HG02571 (cell line): ENCODE data around the gene ROPN1.
"Not testable (repeated sequence)": the region's sequence is repeated elsewhere in the genome, so short reads cannot be mapped to it uniquely, and the experiment has no call there.

Source experiments
- ATAC-seq: cut with Tn5 transposase; IDR thresholded peaks from one replicate; pipeline ENCODE4 v1.9.1; 2021; ENCODE audit warnings: mild to moderate bottlenecking, moderate library complexity; ENCODE audit not compliant: unreplicated experiment

The ROPN1 gene

DNA sequence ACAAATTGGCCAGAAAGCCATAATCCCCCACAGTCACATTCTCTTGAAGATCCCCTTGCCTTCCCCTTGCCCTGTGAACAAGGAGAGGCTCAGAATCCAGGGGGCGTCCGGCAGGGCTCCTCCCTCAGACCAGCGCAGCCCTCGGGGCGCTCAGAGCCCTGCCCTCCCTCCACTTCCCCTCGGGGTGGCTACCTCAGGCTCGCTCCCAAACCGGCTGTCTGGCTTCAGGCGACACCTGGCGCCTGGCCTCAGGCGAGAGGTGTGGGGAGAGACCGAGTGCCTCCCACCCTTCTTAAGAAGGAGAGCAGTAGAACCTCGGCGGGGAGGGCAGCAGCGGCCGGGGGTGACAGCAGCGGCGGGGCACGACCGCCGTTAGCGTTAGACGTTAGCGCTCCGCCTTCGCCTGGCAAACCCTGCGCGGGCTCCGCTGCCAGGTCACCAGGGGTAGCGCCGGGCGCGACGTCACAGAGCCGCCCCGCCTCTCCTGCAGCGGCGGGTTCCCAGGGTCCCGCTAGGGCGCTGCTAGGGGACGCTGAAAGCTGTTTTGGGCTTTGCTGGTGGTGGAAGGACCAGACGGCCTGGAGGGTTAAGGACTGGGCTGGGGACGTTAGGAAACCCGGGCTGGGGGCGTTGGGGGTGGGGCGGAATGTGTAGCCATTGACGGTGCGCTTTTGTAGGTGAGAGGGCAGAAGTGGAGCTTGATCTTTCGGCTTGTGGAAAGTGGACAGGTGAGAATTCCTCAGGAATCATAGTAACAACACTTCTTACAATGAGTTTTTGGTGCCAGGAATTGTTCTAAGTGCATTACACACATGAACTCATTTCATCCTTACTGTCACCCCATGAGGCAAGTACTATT is at the start of gene ROPN1:
TSS of gene ROPN1 (minus strand) at position 395 of the 859 bp plus-strand sequence. CDS start 11,643 bp downstream, outside the sequence.
- ATAC-seq: not testable (repeated sequence)

DNA sequence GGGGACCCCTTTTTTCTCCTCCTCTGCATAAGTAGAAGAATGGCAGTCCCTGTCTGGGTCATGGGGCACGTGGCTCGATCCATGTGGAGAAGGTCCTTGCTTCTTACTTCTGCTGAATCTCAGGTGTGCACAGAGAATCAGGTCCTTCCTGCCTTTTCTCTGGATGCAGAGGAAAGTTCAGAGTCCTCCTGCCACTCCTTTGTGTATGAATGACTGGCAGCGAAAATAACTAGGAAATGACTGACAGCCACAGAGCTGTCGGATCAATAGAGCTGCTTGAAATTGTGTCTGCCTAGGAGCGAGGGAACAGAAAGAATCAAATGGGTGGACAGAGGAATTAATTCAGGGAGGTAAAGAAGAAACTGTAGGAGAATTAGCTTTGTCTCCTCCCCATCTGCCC is 49.6 kb upstream of the ROPN1 start:
- no peak for ATAC-seq

DNA sequence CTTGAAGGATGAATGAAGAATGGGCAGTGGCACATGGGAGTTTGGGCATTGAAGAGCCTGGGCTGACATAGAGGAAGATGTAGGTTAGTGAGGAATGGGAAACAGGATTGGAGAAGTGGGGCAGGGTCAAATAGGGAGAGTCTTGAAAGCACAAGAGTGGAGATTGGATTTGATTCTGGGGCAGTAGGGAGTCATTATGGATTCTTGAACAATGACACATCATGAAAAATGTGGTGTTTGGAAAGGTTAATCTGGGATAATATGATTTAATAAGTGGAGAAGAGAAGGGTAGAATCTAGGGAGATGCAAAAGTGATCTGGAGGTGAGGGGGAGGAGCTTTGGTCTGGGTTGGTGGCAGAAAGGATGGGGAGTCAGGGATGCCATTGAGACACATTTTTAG is 45.4 kb upstream of the ROPN1 start:
- no peak for ATAC-seq

DNA sequence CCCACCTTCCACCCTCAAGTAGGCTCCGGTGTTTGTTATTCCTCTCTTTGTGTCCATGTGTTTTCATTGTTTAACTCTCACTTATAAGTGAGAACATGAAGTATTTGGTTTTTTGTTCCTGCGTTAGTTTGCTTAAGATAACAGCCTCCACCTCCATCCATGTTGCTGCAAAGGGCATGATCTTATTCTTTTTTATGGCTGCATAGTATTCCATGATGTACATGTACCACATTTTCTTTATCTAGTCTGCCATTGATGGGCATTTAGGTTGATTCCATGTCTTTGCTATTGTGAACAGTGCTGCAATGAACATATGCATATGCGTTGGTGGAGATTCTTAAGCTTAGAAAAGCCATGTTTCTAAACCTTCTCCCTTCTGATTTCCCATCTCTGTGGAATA is 44.3 kb upstream of the ROPN1 start:
- ATAC-seq: not testable (repeated sequence)

DNA sequence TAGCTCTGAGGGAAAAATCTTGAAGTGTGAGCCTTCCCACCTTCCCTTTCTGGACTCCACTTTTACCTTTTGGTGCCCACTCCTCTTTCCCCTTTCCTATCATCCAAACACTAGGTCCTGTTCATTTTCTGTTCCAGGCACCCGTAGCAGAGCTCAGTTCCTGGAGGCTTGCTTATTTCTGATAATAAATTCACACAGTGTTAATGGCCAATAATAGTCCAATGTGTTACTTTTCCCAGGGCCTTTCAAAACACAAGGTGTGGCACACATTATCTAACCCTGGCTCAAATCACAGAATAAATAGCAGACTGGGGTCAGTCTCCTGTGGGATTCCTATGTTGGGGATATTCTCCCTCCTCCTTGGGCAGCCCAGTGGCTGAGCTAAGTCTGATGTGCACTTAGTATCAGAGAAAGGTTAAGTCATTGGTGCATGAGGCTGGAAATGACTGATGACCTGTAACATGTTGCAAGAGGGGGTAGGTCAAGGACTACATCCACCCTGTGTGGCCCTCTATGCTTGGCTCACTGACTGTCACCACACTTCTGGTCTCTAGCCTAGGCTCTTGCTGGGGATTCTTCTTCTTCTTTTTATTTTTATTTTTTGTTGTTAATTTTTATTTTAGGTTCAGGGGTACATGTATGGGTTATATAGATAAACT is 43.7 kb upstream of the ROPN1 start:
- no peak for ATAC-seq

DNA sequence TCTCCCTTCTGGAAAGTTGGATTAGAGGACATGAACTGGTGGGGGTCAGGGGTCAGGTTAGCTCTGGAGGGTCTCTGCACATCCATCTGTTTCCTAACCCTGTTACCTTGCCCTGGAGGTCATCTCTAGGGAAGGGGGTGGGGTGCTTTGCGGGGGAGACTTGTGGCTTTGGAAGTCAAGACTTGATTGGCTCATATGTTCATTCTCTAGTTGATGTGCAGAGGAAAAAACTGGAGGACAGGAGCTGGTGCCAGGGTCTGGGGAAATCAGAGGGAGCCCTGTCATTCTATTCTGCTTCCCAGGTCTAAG is 42.9 kb upstream of the ROPN1 start:
- ATAC-seq: no peak

DNA sequence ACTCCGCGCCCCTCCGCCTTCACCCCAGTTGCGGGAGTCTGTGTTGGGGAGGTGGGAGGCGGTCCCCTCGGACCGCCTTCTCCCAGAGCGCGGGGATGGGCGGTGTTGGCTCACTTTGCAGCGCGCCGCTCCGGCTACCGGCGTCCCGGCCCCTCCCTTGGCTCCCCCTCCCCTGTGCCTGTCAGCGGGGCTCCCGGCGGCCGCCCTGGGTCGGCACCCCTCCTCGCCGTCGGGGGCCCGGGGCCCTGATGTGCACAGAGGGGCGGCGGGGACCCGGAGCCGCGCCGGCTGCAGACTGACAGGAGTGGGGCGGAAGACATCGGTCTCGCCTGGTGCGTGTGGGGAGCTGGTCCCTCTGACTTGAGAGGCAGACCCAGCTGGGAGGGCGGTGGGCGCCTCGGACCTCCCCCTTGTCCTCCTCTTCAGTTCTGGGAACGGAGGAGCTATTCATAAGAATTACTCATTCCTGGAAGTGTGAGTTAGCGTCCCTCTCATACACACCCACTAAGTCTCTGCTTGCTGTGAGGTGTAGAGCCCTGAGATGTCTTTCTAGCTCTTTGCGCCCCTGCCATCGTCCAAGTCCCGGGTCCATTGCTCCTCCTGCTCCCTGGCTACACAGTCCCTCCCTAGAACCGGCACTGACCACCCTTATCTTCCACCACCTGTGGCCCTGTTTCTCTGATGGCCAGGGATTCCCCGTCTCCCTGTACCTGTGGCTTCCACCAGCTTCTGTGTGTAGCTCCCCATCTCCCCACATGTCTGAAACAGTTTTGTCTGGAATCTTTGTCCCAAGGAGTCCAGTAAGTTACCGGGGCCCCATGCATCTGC is 42.3 kb upstream of the ROPN1 start:
- no peak for ATAC-seq

DNA sequence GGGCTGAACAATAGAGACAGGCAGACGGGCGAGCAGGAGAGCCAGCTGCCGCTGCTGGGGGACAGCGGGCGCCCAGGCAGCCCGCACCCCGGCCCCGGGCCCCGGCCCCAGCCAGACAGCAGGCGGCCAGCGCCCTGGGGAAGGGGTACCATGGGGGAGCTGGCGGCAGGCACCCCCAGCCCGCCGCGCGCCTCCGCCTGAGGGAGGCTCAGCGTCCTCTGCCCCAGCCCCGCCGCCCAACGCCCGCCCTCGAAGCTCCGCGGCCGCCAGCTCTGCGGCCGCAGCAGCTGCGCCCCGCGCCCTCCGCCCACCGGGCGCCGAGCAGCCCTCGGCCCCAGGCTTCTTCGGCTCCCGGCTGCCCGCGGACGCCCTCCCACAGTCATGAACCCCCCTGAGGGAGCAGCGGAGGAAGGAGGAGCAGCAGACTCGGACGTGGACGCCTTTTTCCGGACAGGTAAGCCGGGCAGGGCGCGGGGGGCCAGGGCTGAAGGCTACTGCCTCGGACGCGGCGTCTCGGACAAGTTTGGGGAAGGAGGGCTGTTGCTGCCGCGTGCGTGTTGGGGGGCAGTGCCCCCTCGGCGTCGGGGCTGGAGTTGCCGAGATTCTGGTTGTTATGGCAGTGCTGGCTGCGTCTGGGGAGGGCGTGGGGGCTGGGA is 41.6 kb upstream of the ROPN1 start, which contains the start of gene KALRN:
TSS of gene KALRN (plus strand) at position 10 of the 656 bp plus-strand sequence.
- ATAC-seq: no peak

DNA sequence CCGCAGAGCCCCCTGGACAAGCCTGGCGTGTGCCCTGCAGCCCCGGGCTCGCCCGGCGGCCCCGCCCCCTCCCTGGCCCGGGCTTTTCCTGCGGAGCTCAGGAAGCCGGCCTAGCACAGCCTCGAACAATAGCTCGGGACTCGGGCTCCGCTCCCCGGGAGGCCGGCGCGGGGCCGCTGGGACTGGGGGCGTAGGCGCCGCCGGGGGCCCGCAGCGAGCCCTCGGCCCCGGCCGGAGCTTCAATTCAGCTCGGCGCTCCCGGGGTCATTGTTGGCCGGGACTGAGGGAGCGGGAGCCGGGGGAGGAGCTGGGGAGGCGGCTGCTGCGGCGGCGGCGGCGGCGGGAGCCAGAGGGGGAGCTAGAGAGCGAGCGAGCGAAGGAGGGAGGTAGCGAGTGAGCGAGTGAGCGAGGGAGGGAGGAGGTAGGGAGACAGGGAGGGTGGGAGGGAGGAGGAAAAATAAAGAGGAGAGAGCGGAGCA is 41.0 kb upstream of the ROPN1 start:
- ATAC-seq: peak; percentile 75

DNA sequence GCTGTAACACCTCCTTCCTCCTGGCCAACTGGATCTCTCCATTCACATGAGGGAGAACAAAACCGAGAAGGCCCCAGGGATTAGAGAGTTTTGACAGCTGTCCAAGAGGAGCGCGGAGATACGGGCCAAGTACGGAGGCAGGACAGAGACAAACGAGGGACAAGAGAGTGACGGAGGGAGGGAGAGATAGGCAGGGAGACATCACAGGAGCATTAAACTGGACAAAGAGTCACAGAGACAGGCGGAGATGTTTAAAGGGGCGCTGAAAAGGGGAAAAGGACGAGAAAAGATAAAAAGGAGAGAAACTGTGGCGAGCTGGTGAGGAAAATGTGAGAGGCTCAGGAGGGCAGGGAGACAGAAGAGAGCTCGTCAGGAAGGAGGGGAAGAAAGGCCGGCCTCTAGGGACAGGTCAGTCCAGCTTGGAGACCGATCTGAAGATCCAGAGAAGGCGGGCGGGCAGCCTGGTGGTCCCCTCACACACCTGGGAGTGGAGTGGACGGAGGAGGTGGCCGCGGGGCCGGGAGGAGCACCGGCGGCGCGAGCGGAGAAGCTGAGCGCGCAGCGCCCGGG is 40.5 kb upstream of the ROPN1 start:
- no peak for ATAC-seq

DNA sequence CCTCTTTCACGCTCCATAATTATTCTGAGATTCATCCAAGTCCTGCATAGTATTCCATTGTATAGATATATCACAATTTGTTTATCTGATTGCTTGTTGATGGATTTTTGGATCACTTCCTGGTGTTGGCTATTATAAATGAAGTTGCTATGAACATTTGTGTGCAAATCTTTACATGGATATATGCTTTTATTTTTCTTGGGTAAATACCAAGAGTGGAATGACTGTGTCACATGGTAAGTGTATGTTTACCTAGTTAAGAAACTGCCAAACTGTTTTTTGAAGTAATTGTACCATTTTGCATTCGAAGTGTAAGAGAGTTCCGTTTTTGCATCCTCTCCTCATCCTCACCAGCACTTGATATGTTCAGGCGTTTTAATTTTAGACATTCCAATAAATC is 34.6 kb upstream of the ROPN1 start:
- ATAC-seq: no peak

DNA sequence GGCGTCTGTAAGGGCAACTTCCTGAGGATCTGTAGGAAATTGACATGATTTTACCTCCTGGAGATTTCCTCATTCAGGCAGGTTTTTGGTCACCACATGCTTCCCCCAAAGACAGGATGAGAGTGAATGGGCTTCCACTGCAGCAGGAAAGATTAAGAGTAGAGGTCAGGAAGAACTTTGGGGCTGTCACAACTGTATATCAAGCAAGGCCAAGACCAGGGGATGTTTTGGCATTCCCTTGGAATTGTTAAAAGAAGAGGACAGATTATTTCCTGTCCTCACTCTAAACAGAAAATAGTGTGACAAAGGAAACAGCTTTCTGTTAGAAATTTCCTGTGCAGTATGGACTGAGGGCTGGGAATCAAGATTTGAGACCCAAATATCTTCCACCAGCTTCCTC is 31.6 kb upstream of the ROPN1 start:
- ATAC-seq: not testable (repeated sequence)

DNA sequence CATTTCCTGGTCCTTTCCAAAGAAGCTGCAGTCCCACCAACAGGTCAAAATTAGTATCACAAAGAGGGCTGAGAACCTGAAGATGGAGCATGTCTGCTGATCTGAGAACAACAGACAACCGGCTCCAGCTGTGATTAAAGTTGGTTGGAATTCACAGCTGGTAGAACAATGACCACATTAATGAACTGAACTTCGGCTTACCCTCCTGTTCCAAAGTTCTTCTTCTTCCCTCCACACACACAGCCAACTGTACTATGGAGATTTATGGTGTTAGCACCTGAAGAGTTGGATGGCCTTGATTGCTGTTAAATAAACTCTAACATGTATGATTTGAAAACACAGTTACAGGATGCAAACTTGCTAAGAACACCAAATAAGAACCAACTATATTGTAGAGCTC is 27.4 kb upstream of the ROPN1 start:
- ATAC-seq: no peak

DNA sequence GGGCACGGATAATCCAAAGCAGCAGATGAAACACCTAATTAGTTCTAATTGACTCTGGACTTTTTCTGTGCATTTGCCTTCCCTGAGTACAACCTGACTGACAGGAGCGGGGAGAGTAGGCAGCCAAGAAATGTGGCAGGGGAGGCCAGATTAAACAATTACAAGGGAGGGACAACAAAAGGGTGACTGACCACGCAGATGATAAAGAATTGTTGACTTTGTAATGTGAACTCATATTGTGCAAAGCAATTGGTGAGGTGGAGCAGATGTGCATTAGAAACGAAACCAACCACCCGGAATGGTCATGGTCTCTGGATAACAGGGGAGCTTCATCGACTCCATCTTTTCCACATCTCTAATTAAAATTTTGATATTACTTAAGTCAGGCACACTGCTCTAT is 25.6 kb upstream of the ROPN1 start:
- ATAC-seq: not testable (repeated sequence)

DNA sequence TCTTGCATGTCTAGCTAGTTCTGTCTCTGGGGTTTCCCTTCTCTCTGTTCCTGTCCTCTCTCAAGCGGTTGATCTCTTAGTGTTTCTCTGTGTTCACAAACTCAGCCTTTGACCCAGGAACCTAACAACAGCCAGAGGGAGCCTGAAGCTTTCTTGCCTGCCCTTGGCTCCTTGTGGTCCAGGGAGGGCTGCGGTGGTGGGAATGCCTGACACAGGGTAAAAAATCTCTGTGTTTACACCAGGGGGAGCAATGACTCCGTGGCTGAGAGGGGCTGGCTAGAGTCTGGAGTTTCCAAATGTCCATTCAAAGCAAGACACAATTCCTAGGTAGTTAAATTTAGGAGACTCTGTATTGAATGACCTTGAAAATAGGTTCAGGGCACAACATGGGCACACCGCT is 24.6 kb upstream of the ROPN1 start:
- not testable (repeated sequence) for ATAC-seq

DNA sequence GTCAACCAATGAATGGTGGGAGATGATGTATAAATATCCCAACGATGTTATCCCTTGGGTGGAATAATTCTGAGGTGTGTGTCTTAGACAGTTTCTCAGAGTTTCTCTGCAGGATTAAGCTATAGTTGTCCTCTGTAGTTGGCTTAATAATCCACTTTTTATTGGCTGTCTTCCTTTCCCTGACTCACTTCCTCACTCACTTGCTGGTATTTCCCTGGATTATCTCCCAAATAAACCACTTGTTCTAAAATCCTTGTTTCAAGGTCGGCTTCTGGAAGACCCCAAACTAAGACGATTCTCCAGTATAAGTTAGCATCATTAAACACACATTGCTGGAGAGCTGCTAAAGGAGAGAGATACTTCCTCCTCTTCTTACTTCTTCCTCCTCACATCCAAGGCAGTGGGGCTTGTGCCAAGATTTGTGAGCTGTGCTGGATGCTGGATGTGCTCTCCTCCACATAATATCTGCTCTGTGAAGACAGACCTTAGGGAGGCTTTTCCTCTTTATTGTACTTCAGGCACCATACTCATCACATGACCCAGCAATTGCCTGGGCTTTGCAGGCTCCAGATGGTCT is 22.5 kb upstream of the ROPN1 start:
- no peak for ATAC-seq

DNA sequence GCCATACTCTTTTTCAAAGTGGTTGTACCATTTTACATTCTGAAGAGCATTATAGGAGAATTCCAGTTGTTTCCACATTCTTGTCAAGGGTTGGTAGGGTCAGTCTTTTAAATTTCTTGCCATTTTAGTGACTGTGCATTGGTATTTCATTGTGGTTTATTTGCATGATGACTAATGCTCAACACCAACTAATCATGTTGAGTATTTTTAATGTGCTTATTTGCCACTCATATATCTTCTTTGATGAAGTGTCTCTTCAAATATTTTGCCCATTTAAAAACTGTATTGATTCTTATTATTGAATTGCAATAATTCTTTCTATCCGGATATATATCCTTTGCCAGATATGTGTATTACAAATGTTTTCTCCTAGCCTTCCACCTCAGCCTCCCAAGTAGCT is 16.4 kb upstream of the ROPN1 start:
- ATAC-seq: not testable (repeated sequence)

DNA sequence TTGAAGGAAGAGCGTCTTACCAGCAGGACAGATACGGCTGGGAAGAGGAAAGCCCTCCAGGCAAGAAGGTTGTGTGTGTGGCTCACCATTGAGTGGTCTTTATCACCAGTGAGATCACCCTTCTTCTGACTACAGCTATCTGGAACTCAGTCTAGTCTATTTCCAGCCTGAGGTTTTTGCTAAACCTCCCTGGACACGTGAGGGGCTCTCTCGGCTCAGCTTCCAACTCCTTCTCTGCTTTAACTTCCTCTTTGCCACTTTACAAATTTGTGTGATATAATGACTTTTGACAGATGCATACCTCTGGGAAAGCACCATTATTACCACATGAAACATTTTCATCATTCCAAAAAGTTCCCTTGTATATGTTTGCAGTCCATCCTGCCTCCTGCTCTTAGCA is 15.3 kb upstream of the ROPN1 start:
- no peak for ATAC-seq

DNA sequence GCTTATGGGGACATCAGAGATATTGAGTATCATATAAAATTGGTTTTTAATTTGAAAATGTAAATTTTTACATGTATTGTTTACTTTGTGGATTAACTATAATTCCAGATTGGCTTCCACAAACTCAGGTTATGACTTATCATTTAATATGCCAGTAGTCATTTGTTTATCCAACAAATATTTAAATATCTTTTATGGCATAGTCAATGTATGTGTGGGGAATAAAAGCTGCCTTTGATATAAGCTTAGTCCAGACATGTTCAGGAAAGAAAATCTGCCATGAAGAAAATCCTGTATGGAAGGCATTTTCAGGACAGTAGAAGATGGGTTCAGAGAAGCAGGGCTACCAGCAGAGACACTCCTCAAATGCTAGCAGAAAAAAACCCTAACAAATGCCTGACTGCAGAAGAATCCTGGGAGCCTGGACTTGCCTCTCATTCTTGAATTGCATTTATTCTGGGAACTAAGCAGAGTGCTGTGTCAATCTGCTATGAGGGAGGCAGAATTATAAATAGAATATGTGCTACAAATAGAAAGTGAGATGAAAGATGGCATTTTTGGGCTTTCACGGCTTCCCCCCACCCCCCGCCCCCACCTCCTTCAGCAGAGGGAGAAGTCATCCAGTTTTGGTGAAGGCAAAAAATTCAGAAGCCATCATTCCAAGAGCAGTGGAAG is 10.6 kb upstream of the ROPN1 start:
- ATAC-seq: not testable (repeated sequence)

DNA sequence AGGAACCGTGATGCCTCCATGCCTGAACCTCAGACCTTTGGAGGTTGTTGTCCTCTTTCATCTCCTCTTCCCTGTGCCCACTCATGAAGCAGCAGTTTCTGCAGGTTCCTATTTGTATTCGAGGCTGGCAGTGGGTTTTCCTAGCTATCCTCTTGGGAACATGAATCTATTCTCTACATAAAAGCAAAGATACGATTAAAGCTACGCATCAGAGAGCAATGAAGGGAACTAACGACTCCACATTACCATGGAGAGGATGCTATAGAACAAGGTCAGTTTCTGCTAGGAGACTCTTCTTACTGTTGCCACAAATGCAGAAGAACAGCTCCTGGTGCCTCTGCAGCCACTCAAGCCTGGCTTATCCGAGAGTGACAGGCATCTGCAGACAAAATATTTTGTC is 9.4 kb upstream of the ROPN1 start:
- ATAC-seq: not testable (repeated sequence)
